Measurements from ENCODE around the gene TMEM109.

DNA sequence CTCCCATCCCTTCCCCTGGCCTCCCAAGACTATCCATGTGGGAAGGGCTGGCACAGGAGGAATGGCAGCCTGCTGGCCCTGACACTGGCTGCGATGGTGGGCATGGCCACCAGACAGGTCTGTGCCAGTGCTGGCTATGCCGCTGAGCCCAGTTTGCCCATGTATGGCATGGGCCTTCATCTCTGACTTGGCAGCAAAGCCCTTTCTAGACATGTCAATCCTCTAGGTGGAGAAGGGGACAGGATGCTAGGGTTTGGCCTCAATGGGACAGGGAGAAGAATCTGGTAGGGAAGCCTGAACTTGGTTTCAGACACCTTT lies 37.8 kb upstream of the TMEM109 start:
- TF ChIP-seq POLR2AphosphoS5 (IDR thresholded peaks at IDR 0.05) (no peak), CTCF (IDR thresholded peaks at IDR 0.05) (no peak), EP300 (IDR thresholded peaks at IDR 0.05) (no peak)
